ENCODE results near the gene ZSCAN21.

The ZSCAN21 gene

DNA sequence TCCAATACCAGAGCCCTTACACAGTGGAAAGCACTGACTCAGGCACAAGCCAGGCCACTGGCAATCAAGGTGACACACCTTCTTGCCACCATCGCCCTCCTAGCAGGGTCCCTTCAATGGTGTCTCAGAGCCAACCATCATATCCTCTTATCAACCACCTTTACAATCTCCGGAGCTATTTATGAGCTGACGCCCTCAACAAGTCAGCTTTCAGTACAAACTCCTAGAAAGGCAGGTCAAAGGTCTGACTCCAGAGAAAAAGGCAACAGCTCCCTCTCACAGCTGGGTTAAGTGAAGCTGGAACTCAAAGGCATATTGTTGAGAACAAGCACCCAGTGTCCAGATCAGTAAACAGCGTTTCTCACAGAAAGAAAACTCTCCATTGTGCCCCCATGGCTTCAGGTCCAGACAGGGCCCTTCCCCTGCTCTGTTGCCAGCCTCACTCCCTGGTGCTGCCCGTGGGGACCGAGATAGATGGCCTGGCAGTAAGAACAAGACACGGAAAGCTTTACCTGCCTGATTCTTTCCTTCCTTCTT lies 29.5 kb downstream of the ZSCAN21 start:
- DNase-seq, result no peak

DNA sequence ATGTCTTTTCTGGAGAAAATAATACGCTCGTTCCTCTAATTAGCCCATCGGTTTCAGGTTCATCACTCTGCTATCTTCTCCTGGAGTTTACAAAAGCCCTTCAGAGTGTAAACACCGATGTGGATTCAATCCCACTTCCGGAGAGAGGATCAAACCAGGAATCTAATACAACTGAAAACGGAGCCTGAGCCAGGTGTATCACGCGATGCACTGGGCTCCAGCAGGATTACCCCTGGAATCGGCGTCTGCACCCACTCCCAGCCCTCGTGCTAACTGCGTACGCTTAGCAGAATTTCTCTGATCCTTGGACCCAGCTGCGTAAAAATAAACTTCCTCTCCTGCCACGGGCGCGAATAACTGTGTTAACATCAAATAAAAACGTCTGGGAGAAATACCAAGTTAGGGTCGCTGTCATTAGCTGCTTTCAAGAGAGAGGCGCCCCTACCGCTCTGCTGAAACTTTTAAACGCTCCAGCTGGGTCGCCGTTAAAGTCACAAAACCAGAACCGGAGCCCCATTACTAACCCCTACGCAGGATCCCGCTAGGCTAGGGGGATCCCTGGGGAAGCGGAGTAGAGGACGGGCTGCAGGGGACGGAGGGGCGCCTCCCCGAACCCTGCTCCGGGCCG lies 31.4 kb downstream of the ZSCAN21 start:
- no peak for DNase-seq

DNA sequence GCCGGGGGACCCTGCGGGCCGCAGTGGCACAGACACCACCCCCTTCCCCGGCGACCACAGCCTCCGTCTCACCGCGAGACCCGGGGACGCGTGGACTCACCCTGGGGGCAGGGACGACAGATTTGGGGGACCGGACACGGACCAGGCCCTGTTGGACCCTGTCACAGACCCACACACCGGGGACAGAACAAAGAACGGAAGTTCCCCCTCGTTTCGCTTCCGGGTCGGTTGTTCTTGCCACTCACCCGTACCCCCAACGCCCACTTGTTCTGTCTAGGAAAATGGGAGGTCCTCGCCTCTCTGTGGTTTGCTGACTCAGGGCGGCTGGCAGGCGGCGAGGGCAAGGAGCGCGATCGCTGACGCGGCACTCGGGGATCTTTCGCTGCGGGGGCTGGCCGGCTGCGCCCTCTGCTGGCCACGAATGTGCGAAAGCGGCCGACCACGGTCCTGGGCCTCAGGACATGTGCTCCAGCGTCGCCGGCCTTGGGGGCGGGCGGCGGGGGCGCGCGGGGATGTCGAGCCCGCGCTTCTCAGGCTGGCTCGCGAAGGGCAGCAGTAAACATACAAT lies 32.0 kb downstream of the ZSCAN21 start, which contains the start of gene ZNF3:
Gene ZNF3, minus strand, starts transcription at position 189 of the 568 bp plus-strand sequence. CDS start 4,366 bp downstream, outside the sequence.
- peak; percentile 99 for DNase-seq

DNA sequence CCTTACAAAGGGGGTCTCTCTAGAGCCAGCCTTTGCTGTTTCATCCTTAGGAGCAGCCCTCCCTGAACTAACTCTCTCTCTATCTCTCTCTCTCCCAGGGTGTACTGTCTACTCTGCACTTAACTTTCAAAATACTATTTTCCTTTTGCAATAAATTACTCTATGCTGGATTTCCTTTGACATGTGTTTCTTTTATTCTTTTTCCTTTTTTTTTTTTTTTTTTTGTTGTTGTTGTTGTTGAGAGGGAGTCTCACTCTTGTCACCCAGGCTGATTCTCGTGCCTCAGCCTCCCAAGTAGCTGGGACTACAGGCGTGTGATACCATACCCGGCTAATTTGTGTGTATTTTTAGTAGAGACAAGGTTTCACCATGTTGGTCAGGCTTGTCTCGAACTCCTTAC lies 33.4 kb downstream of the ZSCAN21 start:
- DNase-seq, result no peak

DNA sequence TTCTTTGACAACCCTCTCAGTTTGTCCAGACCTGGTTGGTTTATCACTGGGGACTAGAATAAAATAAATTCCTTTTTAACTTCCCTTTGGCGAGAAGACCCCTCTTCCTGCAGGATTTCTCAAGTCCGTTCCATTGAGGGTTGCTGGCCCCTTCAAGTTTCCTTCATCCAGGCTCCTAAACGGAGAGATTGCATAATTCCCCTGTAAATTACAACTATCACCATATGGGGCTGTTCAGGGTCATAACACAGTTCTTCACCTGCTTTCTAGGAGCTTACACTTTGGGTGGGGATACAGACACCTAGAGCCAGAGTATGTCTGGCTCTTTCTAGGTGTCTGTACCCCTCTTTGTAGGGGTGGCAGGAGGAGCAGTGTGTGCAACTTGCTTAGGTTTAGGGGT lies 35.9 kb downstream of the ZSCAN21 start:
- no peak for DNase-seq

DNA sequence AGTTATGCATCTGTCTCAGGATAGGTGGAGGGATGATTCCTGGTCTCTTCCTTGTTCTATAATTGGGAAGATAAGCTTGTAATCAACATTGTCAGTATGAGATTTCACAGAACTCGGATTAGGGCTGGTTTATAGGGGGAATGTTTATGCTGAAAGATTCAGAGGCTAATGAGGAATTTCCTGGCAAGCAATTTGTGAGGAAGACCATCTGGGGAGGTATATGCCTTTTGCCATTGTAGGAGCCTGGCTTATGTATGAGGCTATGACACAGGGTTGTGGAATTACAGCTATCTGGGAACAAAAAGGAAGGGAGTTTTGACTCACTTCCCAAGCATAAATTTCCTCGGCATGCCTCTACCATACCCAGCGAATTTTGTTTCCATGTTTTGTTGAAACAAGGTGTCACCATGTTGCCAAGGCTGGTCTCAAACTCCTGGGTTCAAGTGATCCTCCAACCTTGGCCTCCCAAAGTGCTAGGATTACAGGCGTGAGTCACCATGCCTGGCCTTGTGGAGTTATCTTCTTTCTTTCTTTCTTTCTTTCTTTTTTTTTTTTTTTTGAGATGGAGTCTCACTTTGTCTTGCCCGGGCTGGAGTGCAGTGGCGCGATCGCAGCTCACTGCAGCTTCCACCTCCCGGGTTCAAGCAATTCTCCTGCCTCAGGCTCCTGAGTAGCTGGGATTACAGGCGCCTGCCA lies 37.6 kb downstream of the ZSCAN21 start:
- DNase-seq, result peak; percentile 99

DNA sequence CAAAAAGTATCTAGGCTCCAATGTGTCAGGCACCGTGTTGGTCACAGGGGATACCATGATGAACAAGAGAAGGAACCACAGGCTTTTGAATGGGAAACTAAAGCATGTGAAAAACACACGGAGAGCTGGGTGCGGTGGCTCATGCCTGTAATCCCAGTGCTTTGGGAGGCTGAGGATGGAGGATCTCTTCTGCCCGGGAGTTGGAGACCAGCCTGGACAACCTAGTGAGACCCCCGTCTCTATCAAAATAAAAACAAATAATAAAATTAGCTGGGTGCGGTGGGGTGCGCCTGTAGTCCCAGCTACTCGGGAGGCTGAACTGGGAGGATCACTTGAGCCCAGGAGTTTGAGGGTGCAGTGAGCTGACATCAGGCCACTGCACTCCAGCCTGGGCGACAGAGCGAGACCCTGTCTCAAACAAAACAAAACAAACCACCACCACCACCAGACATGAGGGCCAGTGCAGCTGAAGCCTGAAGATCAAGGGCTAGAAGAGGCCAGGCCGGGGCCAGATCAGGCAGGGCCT lies 38.6 kb downstream of the ZSCAN21 start:
- no peak for DNase-seq

DNA sequence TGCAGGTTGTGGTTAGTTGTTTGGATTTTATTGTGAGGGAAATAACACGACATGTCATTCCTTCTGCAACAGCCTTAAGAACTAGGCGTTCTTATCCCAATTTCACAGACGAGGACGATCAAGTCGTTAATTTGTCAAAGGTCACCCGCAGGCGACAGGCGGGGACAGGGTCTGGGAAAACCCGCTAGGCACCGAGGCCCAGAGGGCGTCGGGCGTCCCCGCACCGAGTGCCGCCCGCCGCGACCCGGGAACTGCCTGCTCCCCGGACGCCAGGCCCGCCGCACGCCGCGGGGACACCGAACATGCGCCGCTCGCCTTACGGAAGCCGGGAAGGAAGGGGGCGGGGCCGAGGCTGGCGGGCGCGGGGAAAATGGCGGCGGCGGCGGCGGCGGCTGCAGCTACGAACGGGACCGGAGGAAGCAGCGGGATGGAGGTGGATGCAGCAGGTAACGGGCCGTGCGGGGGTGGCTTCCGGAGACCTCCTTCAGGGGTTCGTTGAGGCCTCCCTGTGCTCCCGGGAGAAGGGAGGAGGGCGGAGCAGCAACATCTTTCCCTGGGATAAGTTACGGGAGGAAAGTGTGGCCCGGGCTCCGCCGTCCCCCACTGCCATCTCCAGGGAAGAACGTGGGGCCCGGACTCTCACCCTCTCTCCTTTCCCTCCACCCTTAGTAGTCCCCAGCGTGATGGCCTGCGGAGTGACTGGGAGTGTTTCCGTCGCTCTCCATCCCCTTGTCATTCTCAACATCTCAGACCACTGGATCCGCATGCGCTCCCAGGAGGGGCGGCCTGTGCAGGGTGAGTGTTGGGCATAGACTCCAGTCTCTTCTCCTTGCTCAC lies 39.3 kb downstream of the ZSCAN21 start, which contains the start of gene COPS6:
Gene COPS6, plus strand, starts transcription at position 349 of the 837 bp plus-strand sequence. Its CDS starts 22 bp downstream, at position 371.
- DNase-seq, result peak; percentile 80

DNA sequence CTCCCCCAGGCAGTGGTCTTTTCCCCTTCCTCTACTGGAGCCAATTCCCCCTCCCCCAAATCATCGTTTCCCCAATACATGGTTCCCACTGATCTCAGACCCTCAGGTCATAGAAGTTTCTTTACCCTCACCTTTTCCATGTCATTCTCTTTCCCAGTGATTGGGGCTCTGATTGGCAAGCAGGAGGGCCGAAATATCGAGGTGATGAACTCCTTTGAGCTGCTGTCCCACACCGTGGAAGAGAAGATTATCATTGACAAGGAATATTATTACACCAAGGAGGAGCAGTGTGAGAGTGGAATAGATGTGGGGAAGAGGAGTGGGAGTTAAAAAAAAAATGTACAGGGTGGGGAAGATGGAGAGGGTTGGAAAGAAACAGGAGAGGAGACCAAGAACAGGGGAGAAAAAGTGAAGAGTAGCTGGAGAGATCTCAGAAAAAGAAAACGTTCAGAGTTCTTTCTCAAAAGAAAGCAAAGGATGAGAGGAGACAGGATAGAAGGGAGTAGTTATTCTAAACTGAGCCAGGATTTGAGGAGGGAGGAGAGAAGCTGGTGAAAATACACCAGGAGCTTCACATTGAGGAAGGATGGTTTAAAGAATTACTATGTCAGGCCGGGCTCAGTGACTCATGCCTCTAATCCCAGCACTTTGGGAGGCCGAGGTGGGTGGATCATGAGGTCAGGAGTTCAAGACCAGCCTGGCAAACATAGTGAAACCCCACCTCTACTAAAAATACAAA lies 40.1 kb downstream of the ZSCAN21 start:
- no peak for DNase-seq

DNA sequence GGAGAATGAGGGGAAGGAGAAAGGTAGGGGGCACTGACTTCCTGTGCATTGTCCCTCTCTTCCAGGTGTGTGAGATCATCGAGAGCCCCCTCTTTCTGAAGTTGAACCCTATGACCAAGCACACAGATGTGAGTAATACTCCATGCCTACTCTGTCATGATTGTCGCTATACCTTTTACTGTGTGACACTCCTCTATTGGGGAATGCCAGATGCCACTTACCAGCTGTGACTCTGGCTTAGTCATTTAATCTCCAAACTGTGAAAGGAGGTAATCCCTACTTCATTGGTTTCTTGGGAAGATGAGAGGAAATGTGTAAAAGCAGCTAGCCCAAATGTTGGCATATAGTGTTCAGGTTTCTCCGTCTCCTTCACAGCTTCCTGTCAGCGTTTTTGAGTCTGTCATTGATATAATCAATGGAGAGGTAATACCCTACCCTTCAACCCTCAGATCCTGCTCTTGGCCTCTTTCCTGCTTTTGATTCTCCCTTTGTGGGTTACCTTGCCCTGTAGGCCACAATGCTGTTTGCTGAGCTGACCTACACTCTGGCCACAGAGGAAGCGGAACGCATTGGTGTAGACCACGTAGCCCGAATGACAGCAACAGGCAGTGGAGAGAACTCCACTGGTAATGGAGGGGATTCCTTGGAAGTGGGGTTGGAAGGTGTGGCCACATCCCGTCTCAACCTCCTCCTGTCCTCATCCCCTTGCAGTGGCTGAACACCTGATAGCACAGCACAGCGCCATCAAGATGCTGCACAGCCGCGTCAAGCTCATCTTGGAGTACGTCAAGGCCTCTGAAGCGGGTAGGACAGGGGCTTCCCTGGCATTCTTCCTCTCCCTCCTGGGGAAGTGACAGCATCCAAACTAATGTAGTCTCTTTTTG lies 41.2 kb downstream of the ZSCAN21 start:
- no peak for DNase-seq

DNA sequence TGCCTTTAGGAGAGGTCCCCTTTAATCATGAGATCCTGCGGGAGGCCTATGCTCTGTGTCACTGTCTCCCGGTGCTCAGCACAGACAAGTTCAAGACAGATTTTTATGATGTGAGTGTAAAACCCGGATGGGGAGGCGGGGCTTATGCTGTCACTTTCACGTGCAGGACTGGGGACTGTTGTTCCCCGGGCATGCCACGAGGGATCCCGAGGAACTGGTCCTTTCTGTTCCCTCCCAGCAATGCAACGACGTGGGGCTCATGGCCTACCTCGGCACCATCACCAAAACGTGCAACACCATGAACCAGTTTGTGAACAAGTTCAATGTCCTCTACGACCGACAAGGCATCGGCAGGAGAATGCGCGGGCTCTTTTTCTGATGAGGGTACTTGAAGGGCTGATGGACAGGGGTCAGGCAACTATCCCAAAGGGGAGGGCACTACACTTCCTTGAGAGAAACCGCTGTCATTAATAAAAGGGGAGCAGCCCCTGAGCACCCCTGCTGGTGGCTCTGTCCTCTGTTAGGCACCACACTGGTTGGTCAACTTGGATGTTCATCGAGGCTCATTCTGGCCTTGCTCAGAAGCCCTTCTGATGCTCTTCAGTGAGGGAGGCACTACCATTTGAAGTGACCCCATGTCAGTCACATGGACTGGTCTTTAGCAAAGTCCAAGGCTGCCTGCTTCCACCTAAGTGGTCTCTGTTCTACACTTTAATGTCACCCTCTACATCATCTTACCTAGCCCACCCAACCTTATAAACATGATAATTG lies 42.0 kb downstream of the ZSCAN21 start:
- peak; percentile 22 for DNase-seq

DNA sequence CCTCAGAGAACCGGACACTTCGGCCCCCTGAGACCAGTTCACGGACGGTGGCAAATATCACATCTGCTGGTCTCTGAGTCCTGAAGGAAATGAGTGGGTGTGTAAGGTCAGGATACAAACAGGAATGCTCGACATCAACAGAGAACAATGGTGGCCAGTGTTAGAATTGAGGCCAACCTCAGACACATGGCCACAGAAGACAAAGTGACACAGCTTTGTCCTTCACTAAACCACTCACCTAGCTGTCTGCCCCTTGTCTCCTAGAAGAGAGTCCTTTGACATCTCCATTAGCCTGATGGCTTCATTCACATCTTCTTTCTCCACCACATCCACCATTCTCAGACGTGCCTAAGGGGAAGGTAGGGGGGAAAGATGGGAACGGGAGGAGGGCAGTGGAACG lies 43.5 kb downstream of the ZSCAN21 start:
- no peak for DNase-seq

DNA sequence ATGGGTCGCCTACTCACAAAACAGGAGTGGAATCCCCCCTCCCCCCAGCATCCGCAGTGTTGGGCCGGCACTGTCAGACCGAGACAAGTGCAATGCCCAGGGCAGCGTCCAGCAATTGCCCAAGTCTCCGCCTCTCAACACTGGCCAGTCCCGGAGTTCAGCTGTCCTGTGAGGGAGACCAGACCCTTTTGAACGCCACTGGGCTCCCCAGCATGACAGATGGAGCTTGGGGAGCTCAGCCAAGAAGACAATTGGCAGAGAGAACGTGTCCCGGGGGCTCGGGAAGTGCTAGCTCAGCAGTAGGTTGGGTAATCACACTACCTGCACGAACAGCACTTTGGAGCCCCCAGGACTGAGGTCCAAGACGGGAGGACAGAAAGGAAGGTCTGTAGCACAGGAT lies 43.9 kb downstream of the ZSCAN21 start:
- DNase-seq, result no peak

DNA sequence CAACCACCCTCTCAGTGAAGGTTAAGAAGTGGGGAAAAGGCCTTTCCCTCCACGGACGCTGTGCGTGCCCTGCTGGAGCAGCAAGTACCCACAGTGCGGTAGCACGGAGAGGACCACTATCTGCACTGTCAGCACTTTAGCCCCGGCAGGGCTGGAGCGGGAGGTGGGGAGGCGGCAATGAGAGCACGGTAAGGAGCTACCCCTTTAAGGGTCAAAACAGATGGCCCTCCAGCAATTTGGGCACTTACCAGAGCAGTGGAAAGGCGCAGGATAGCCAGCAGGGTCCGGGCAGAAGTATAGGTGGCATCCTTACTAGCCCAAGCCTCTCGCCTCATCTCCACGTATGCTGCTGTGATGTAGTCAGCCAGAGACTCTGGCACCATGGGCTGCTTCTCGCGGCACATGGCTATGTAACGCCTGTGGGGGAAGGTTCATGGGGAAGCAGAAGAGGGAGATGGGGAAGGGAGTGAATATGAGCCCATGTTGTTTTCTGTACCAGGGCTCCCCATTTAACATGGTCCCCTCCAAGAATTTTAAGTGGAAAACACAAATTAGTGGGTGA lies 44.4 kb downstream of the ZSCAN21 start:
- no peak for DNase-seq

DNA sequence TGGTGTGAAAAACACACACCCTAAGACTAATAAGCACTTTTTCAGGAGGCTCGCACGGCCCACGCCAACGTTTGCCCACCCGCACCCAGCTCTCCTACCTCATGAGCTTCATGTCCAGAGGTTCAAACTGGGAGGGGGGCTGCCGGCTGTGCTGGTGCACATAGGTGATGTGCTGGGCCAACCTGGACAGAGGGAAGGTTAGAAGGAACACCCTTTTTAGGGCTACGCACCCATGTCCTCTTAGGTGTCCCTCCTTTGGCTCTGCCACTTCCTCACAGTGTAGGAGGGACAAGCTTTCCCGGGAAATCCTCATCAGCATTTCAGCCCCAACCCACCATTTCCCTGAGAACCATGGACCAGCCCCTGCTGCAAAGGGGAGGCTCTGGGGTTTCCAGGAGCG lies 45.7 kb downstream of the ZSCAN21 start:
- no peak for DNase-seq

DNA sequence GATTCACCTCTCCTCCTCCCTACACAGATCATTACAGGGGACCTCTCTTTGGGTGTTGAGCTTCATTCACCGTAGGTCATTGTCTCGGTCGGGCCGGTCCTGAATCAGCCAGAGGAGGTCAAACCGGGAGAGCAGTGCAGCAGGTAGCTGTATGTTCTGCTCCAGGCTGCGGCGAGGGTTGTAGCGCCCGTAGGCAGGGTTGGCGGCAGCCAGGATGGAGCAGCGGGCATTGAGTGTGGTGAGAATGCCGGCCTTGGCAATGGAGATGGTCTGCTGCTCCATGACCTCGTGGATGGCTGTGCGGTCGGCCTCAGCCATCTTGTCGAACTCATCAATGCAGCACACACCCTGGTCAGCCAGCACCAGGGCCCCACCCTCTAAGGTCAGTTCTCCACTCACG lies 46.1 kb downstream of the ZSCAN21 start:
- DNase-seq, result no peak

DNA sequence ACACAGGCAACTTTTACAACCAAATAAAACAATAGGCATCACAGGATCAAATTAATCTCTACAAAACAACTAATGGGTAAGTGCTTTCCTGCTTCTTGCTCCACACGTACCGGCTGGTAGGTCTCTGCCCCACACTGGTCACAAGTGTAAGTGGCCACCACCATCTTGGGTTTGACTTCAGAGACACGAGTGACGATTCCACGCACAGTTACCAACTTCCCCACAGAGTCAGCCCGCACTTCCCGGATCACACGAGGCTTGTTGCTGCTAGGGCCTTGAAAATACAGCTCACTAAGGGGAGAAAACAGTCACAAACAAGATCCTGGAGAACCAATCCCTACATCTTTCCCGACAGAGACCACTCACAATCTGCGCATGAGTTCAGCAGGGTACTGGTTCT lies 49.3 kb downstream of the ZSCAN21 start:
- no peak for DNase-seq

DNA sequence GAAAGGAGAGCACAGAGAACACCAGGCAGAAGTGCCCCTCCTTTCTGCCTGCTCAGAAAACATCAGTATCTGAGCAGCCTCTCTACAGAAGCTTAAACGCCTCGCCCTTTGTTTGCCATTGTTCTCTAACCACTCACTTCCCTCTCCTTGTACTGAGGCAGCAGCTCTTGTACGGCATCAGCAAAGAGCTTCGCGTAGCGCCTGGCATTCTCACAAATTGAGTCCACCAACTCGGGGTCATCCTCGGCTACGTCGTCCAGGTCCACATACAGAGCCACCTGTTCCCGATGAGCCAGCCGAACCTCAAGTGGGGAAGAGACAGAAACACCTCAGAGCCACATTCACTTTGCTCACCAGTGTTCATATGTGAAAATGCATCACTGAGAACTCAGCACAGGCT lies 49.9 kb downstream of the ZSCAN21 start:
- no peak for DNase-seq

DNA sequence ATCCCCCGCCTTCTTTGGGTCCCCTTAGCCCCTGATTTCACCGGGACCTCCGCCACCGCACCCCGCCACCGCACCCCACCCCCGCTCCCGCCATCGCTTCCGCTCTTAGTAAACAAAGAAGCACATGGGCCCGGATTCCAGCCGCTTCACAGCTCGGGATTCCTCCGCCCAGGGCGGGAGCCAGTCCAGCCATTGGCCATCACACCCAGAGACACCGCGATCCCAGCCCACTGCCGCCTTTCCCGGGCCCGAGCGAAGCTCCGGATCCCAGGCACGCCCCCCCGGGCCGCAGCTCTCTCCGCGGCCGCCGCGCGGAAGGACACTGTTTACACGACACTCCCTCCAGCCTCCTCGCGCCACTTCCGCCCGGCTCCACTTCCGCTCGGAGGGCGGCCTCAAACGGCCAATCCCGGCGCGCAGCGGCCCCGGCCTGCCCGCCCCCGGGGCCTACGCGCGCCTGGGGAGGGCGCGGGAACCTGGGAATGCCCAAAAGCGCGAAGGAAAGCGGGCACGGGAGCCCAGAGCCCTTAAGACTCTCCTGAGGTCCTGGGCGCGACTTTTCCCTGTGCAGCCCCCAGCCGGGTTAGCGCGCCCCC lies 50.9 kb downstream of the ZSCAN21 start:
- DNase-seq, result peak; percentile 99

Data from fibroblast of skin of abdomen (primary cell).